Measurements from ENCODE around the gene KPTN. TPM values are rescaled to one million over a fixed set of nuclear protein-coding genes. Genes with fewer than 3 reads are reported as not detected.
A peak's percentile ranks its signal among the peaks of the same experiment; 100 is the strongest.

The KPTN gene
- total and polyA plus RNA-seq, 7 experiments from 2014 or later: 4.4 to 9.2 (median 6.7) TPM

- ChIA-PET CTCF (no interaction called here), POLR2A (no interaction called here)
- intact Hi-C loops (cut with micrococcal nuclease): no loop called here
- ATAC-seq: no peak
- peaks cover 0 to 12% (median 3%) of the 10 kb centered on the region in 7 donors for H3K4me1 Mint-ChIP-seq
- H3K9me3 ChIP-seq (ENCODE audit: control insufficient read depth in 2 of 3, low read length in 3 of 3): peaks cover 0 to 5% (median 0%) of the 10 kb centered on the region in 3 experiments
- no peak overlapping the region for H3K27ac Mint-ChIP-seq
- H3K4me1 ChIP-seq (ENCODE audit: control insufficient read depth in 2 of 2, insufficient read depth in 2 of 2, low read length in 2 of 2): no peaks in the 10 kb centered on the region
- H3K4me3 ChIP-seq (ENCODE audit: low read length): no peak overlapping the region
- H3K36me3 Mint-ChIP-seq: peaks cover 0 to 8% (median 0%) of the 10 kb centered on the region in 5 donors
- no peaks in the 10 kb centered on the region for H3K36me3 ChIP-seq (ENCODE audit: control insufficient read depth in 2 of 3, insufficient read depth in 3 of 3, low read length in 3 of 3)
- no peak overlapping the region for H3K27ac ChIP-seq (ENCODE audit: low read depth, low read length)
- peaks cover 0 to 14% (median 7%) of the 10 kb centered on the region in 11 donors for H3K9me3 Mint-ChIP-seq
- peaks cover 28 to 32% (median 31%) of the 10 kb centered on the region in 5 donors for H3K27me3 Mint-ChIP-seq
- peak overlapping the region in 2 of 10 donors; percentile 17 to 46 for H3K4me3 Mint-ChIP-seq
- H3K27me3 ChIP-seq (ENCODE audit: control insufficient read depth in 2 of 2, insufficient read depth in 2 of 2, low read length in 2 of 2): peaks cover 0 to 10% of the 10 kb centered on the region in 2 donors
- DNase-seq: no peak
Observed at GRCh38 chr19:47456721-47457474, 27.1 kb downstream of the KPTN start.

- intact Hi-C loops (cut with micrococcal nuclease): no loop called here
Observed at GRCh38 chr19:47450478-47450877, 33.5 kb downstream of the KPTN start.

GRCh38 chr19:47448360-47448727, 35.7 kb downstream of the KPTN start:
- Mint-ChIP-seq H3K4me3 (peak overlapping the region in 6 of 10 donors; percentile 4 to 79 (median 26)), H3K36me3 (no peaks in the 10 kb centered on the region), H3K4me1 (peaks cover 37 to 53% (median 39%) of the 10 kb centered on the region in 7 donors), H3K27ac (peak overlapping the region in 1 of 9 donors; percentile 68), H3K9me3 (peaks cover 0 to 5% (median 0%) of the 10 kb centered on the region in 11 donors), H3K27me3 (peaks cover 16 to 65% (median 46%) of the 10 kb centered on the region in 5 donors)
- ChIA-PET POLR2A (interaction anchor here (1.7 kb wide), 1 partner anchor 36 kb away, joined by 6 read pairs; the partner anchor contains the start of gene KPTN), CTCF (interaction anchor here (2.4 kb wide), 1 partner anchor 20 kb away, joined by 5 read pairs; no protein-coding TSS in a partner anchor)
- intact Hi-C loops (cut with micrococcal nuclease): no loop called here
- Histone ChIP-seq H3K4me3 (ENCODE audit: low read length) (no peak overlapping the region), H3K4me1 (ENCODE audit: control insufficient read depth in 2 of 2, insufficient read depth in 2 of 2, low read length in 2 of 2) (peaks cover 26 to 33% of the 10 kb centered on the region in 2 donors), H3K9me3 (ENCODE audit: control insufficient read depth in 2 of 3, low read length in 3 of 3) (peaks cover 0 to 4% (median 0%) of the 10 kb centered on the region in 3 experiments), H3K36me3 (ENCODE audit: control insufficient read depth in 2 of 3, insufficient read depth in 3 of 3, low read length in 3 of 3) (no peaks in the 10 kb centered on the region), H3K27ac (ENCODE audit: low read depth, low read length) (no peak overlapping the region), H3K27me3 (ENCODE audit: control insufficient read depth in 2 of 2, insufficient read depth in 2 of 2, low read length in 2 of 2) (peaks cover 2 to 3% of the 10 kb centered on the region in 2 donors)
- ATAC-seq (no peak), DNase-seq (no peak)

More at GRCh38 chr19:47450478-47450877, 33.5 kb downstream of the KPTN start:
- H3K4me3 ChIP-seq (ENCODE audit: low read length): no peak overlapping the region
- Mint-ChIP-seq H3K4me1 (peaks cover 18 to 31% (median 20%) of the 10 kb centered on the region in 7 donors), H3K9me3 (peaks cover 0 to 10% (median 2%) of the 10 kb centered on the region in 11 donors), H3K27ac (no peak overlapping the region), H3K4me3 (no peak overlapping the region), H3K27me3 (peaks cover 18 to 66% (median 39%) of the 10 kb centered on the region in 5 donors), H3K36me3 (peaks cover 0 to 3% (median 0%) of the 10 kb centered on the region in 5 donors)
- POLR2A ChIA-PET: no interaction called here
- no peaks in the 10 kb centered on the region for H3K36me3 ChIP-seq (ENCODE audit: control insufficient read depth in 2 of 3, insufficient read depth in 3 of 3, low read length in 3 of 3)
- no peak overlapping the region for H3K27ac ChIP-seq (ENCODE audit: low read depth, low read length)
- H3K27me3 ChIP-seq (ENCODE audit: control insufficient read depth in 2 of 2, insufficient read depth in 2 of 2, low read length in 2 of 2): no peaks in the 10 kb centered on the region
- H3K9me3 ChIP-seq (ENCODE audit: control insufficient read depth in 2 of 3, low read length in 3 of 3): peaks cover 0 to 4% (median 0%) of the 10 kb centered on the region in 3 experiments
- H3K4me1 ChIP-seq (ENCODE audit: control insufficient read depth in 2 of 2, insufficient read depth in 2 of 2, low read length in 2 of 2): peaks cover 14 to 21% of the 10 kb centered on the region in 2 donors
- no peak for ATAC-seq
- no peak for DNase-seq
- CTCF ChIA-PET: interaction anchor here (0.6 kb wide), 1 partner anchor 799 kb away, joined by 3 read pairs; no protein-coding TSS in a partner anchor

GRCh38 chr19:47447470-47448359, 36.3 kb downstream of the KPTN start:
- peaks cover 0 to 4% (median 0%) of the 10 kb centered on the region in 3 experiments for H3K9me3 ChIP-seq (ENCODE audit: control insufficient read depth in 2 of 3, low read length in 3 of 3)
- peak; percentile 79 for ATAC-seq
- CTCF ChIA-PET: interaction anchor here (2.4 kb wide), 1 partner anchor 19 kb away, joined by 5 read pairs; no protein-coding TSS in a partner anchor
- no peak overlapping the region for H3K4me3 ChIP-seq (ENCODE audit: low read length)
- Mint-ChIP-seq H3K9me3 (peaks cover 0 to 5% (median 0%) of the 10 kb centered on the region in 11 donors), H3K27ac (peak overlapping the region in 2 of 9 donors; percentile 31 to 68), H3K36me3 (no peaks in the 10 kb centered on the region), H3K4me3 (peak overlapping the region; percentile 62 to 82 (median 76)), H3K4me1 (peaks cover 41 to 57% (median 45%) of the 10 kb centered on the region in 7 donors), H3K27me3 (peaks cover 22 to 71% (median 53%) of the 10 kb centered on the region in 5 donors)
- intact Hi-C loops (cut with micrococcal nuclease): loop anchor here (1.0 to 2.0 kb wide), 2 partner anchors 37 to 68 kb away; partner anchors contain the start of genes KPTN (in 1 of the 2) and NAPA (in 1 of the 2)
- H3K27ac ChIP-seq (ENCODE audit: low read depth, low read length): no peak overlapping the region
- H3K4me1 ChIP-seq (ENCODE audit: control insufficient read depth in 2 of 2, insufficient read depth in 2 of 2, low read length in 2 of 2): peaks cover 26 to 33% of the 10 kb centered on the region in 2 donors
- peak; percentile 47 to 79 (median 55) for DNase-seq
- no peaks in the 10 kb centered on the region for H3K36me3 ChIP-seq (ENCODE audit: control insufficient read depth in 2 of 3, insufficient read depth in 3 of 3, low read length in 3 of 3)
- POLR2A ChIA-PET: interaction anchor here (1.7 kb wide), 1 partner anchor 37 kb away, joined by 6 read pairs; the partner anchor contains the start of gene KPTN
- peaks cover 3 to 5% of the 10 kb centered on the region in 2 donors for H3K27me3 ChIP-seq (ENCODE audit: control insufficient read depth in 2 of 2, insufficient read depth in 2 of 2, low read length in 2 of 2)

GRCh38 chr19:47446534-47447469, 37.2 kb downstream of the KPTN start:
- H3K27ac Mint-ChIP-seq: peak overlapping the region in 4 of 9 donors; percentile 29 to 63 (median 44)
- Histone ChIP-seq H3K4me1 (ENCODE audit: control insufficient read depth in 2 of 2, insufficient read depth in 2 of 2, low read length in 2 of 2) (peaks cover 26 to 33% of the 10 kb centered on the region in 2 donors), H3K9me3 (ENCODE audit: control insufficient read depth in 2 of 3, low read length in 3 of 3) (peaks cover 0 to 4% (median 0%) of the 10 kb centered on the region in 3 experiments), H3K27me3 (ENCODE audit: control insufficient read depth in 2 of 2, insufficient read depth in 2 of 2, low read length in 2 of 2) (peaks cover 3 to 5% of the 10 kb centered on the region in 2 donors), H3K4me3 (ENCODE audit: low read length) (peak overlapping the region; percentile 22), H3K36me3 (ENCODE audit: control insufficient read depth in 2 of 3, insufficient read depth in 3 of 3, low read length in 3 of 3) (no peaks in the 10 kb centered on the region), H3K27ac (ENCODE audit: low read depth, low read length) (no peak overlapping the region)
- H3K4me3 Mint-ChIP-seq: peak overlapping the region; percentile 63 to 82 (median 80)
- H3K27me3 Mint-ChIP-seq: peaks cover 29 to 75% (median 59%) of the 10 kb centered on the region in 5 donors
- POLR2A ChIA-PET: interaction anchor here (0.5 to 1.7 kb wide), 4 partner anchors 23 to 76 kb away, joined by 3 to 6 read pairs (median 3); partner anchors contain the start of gene KPTN
- H3K9me3 Mint-ChIP-seq: peaks cover 0 to 5% (median 0%) of the 10 kb centered on the region in 11 donors
- no peaks in the 10 kb centered on the region for H3K36me3 Mint-ChIP-seq
- ATAC-seq: no peak
- CTCF ChIA-PET: interaction anchor here (0.7 to 2.4 kb wide), 2 partner anchors 18 to 349 kb away, joined by 4 to 5 read pairs; no protein-coding TSS in a partner anchor
- H3K4me1 Mint-ChIP-seq: peaks cover 44 to 57% (median 46%) of the 10 kb centered on the region in 7 donors
- DNase-seq: peak in 1 of 9 donors; percentile 54
- intact Hi-C loops (cut with micrococcal nuclease): loop anchor here (1.0 to 2.0 kb wide), 3 partner anchors 37 to 68 kb away; partner anchors contain the start of genes KPTN (in 2 of the 2) and NAPA (in 1 of the 2)

Measured in naive thymus-derived CD4-positive, alpha-beta T cell (primary cell).